ENCODE results near the gene CEP192. TPM values are rescaled to one million over a fixed set of nuclear protein-coding genes. Genes with fewer than 3 reads are reported as not detected.
"Not testable (repeated sequence)": the region's sequence is repeated elsewhere in the genome, so short reads cannot be mapped to it uniquely, and the experiment has no call there.

Gene CEP192
- total RNA-seq, 4 donors from 2014 or later: 21.9 to 44.6 (median 36.9) TPM

DNA sequence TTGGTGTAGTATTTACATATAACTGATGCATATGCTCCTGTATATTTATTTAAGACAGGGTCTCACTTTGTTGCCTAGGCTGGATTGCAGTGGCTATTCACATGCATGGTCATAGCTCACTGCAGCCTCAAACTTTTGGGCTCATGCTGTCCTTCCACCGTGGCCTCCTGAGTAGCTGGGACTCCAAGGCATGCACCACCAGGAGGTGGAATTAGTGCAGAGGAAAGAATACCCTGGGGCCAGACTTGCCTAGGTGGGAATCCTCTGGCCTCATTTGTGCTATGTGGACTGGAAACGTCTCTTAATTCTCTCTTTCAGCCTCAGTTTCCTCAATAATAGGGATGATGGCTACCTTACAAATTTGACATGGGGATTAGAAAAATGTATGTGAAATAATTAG, 2.3 kb downstream of the CEP192 start:
- no peaks in the 10 kb centered on the region for H3K36me3 ChIP-seq

DNA sequence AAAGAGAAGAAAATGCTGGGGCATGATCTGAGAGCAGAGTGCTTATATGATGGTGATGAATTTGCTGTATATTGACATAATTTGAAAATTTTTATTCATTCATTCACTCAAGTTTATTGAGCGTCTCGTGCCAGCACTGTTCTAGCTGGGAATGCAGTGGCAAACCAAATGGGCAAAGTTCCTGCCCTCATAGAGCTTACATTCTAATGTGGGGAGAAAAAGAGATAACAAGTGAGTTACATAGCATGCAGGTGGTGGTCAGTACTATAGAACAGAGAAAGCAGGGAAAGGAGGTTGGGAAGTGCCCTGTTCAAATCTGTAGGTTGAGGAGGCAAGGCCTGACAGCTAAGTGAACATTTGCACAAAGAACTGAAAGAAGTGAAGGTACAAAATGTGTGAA, 4.3 kb downstream of the CEP192 start:
- no peaks in the 10 kb centered on the region for H3K9me3 ChIP-seq
- DNase-seq: no peak
- no peak overlapping the region for H3K27ac ChIP-seq
- peaks cover 0 to 26% (median 0%) of the 10 kb centered on the region in 4 donors for H3K4me1 ChIP-seq
- no peak for TF ChIP-seq POLR2A (IDR thresholded peaks at IDR 0.05)
- TF ChIP-seq, protein P1, sequence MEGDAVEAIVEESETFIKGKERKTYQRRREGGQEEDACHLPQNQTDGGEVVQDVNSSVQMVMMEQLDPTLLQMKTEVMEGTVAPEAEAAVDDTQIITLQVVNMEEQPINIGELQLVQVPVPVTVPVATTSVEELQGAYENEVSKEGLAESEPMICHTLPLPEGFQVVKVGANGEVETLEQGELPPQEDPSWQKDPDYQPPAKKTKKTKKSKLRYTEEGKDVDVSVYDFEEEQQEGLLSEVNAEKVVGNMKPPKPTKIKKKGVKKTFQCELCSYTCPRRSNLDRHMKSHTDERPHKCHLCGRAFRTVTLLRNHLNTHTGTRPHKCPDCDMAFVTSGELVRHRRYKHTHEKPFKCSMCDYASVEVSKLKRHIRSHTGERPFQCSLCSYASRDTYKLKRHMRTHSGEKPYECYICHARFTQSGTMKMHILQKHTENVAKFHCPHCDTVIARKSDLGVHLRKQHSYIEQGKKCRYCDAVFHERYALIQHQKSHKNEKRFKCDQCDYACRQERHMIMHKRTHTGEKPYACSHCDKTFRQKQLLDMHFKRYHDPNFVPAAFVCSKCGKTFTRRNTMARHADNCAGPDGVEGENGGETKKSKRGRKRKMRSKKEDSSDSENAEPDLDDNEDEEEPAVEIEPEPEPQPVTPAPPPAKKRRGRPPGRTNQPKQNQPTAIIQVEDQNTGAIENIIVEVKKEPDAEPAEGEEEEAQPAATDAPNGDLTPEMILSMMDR (IDR thresholded peaks at IDR 0.05): no peak
- no peaks in the 10 kb centered on the region for H3K36me3 ChIP-seq
- no peak overlapping the region for H3K4me3 ChIP-seq
- no peaks in the 10 kb centered on the region for H3K27me3 ChIP-seq

More for the DNA sequence above, 2.3 kb downstream of the CEP192 start:
- DNase-seq: no peak
- no peak overlapping the region for H3K4me3 ChIP-seq
- no peak overlapping the region for H3K27ac ChIP-seq
- no peaks in the 10 kb centered on the region for H3K27me3 ChIP-seq
- H3K9me3 ChIP-seq: no peaks in the 10 kb centered on the region
- H3K4me1 ChIP-seq: peaks cover 0 to 29% (median 0%) of the 10 kb centered on the region in 4 donors
- TF ChIP-seq POLR2A (IDR thresholded peaks at IDR 0.05): no peak
- TF ChIP-seq, protein P1 (IDR thresholded peaks at IDR 0.05): no peak

DNA sequence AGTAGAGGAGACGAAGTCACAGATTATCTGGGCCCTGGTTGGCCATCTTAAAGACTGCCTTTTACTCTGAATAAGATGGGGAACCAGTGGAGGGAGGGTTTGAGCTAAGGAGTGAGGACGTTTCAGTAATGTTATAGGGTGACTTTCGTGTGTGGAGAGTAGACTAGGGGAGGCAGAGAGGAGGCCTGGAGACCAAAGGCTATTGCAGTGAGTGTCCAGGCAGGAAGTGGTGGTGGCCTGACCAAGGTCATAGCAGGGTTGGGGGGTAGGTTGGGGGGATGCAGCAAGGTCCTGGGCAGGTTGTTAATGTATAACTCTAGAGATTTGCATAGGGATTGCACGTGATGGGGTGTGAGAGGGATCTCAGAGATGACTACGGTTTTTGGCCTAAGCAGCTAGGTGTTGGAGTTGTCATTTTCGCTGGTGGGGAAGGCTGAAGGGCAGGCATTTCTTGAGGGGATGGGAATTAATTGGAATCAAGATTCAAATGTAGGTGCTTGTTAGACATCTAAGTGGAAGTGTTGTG, 4.9 kb downstream of the CEP192 start:
- Histone ChIP-seq H3K4me1 (peaks cover 0 to 24% (median 0%) of the 10 kb centered on the region in 4 donors), H3K4me3 (no peak overlapping the region), H3K9me3 (no peaks in the 10 kb centered on the region), H3K36me3 (peaks cover 0 to 6% (median 0%) of the 10 kb centered on the region in 3 donors), H3K27ac (no peak overlapping the region), H3K27me3 (no peaks in the 10 kb centered on the region)
- DNase-seq: no peak
- TF ChIP-seq, protein P1 (IDR thresholded peaks at IDR 0.05): no peak
- TF ChIP-seq POLR2A (IDR thresholded peaks at IDR 0.05): no peak

DNA sequence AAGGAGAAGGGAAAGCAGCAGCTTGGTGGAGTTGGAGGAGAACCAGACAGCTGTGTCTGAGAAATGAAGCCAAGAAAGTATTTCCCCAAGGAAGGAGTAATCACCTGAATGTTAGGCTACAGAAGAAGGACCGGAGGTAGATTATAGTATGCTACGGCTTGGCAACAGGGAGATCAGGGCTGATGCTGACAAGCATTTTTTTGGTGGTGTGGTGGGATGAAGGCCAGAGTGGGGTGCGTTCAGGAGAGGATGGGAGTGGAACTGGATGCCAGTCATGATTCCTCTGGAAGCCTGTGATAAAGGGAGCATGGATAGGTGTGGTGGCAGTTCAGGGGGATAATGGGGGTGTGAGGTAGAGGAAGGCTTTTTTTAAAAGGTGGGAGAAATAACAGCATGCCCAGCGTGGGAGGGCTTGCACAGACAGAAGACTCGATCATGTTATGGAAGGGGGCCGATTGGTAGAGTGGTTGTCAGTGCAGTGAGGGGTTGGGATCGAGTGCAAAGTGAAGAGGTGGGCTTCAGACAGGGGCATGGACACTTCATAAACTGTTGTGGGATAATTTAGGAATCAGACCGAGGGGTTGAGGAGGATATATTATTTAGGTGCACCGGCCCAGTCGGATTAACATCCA, 5.6 kb downstream of the CEP192 start:
- Histone ChIP-seq H3K9me3 (no peaks in the 10 kb centered on the region), H3K4me1 (peaks cover 0 to 24% (median 0%) of the 10 kb centered on the region in 4 donors), H3K4me3 (no peak overlapping the region), H3K27me3 (no peaks in the 10 kb centered on the region), H3K27ac (no peak overlapping the region), H3K36me3 (peaks cover 0 to 14% (median 0%) of the 10 kb centered on the region in 3 donors)
- TF ChIP-seq POLR2A (IDR thresholded peaks at IDR 0.05): no peak
- TF ChIP-seq, protein P1 (IDR thresholded peaks at IDR 0.05): no peak
- DNase-seq: no peak

DNA sequence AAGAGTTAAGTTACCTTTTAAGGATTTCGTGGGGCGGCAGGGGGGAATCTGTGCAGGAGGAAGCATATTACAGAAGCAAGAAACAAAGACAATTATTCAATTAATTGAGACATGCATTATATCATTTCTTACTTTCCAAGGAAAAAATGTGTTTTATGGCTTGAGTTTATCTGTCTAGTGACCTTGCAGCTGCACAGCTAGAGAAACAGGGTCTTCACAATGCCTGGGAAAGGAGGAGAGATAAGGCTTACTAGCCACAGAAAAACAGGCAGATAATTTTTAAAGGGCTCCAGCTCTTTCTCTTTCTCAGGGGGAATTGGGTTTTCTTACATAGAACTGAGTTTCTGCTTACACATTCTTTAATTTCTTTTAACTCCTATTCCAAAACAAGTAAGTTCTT, 6.2 kb downstream of the CEP192 start:
- not testable (repeated sequence) for H3K9me3 ChIP-seq, H3K27ac ChIP-seq, H3K4me3 ChIP-seq, DNase-seq, H3K27me3 ChIP-seq
- Histone ChIP-seq H3K36me3 (peaks cover 0 to 19% (median 0%) of the 10 kb centered on the region in 3 donors), H3K4me1 (peaks cover 0 to 23% (median 0%) of the 10 kb centered on the region in 4 donors)

DNA sequence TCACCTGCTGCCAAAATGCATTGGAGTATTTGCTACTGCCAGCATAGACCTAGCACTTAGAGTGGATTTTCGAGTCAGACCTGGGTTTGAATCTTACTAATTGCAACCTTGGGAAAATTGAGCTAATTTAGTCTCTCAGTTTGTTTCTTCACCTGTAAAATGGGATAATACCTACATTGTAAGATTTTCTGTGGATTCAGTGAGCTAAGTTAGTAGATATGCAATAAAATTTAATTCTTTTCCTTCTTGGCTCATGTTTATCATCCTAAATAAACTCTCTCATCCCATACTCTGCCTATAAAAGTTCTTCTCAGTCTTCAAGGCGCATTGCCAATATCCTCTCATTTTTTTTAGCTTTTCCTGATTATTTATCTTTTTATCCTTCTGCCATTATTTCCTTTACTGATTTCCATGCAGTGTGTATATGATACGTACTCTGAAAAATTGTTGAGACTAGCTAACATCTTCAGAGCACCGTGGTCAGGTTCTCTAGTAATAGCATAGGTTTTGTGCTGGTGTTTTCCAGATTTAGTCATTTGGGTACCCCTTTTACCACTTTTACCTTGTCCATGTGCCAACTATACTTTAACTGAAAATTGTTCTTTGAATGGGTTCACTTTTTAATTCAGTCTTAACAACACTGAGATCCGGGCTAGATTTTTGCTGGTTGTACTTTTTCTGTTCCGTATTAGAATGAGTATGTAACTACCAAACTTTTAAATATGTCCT, 7.3 kb downstream of the CEP192 start:
- Histone ChIP-seq H3K4me3 (no peak overlapping the region), H3K27ac (no peak overlapping the region), H3K4me1 (peaks cover 0 to 11% (median 0%) of the 10 kb centered on the region in 4 donors), H3K9me3 (no peaks in the 10 kb centered on the region), H3K27me3 (no peaks in the 10 kb centered on the region), H3K36me3 (peaks cover 0 to 19% (median 0%) of the 10 kb centered on the region in 3 donors)
- TF ChIP-seq POLR2A (IDR thresholded peaks at IDR 0.05): no peak
- TF ChIP-seq, protein P1 (IDR thresholded peaks at IDR 0.05): no peak
- DNase-seq: no peak
